Coronary artery (tissue), 2 donors: ENCODE data around the gene MACROD2.

Source experiments
- DNase-seq: peaks from one replicate; pipeline ENCODE4 v3.0.0-alpha.2; 2017; ENCODE audit warnings: low spot score
- H3K27ac ChIP-seq, 2 donors: fragments of 200-600 bp; sonication (generic); one replicate each; pipeline ENCODE4 v1.5.1; 2016 to 2019
- H3K4me3 ChIP-seq: fragments of 200-600 bp; sonication (generic); 2 replicates; pipeline ENCODE4 v1.5.1; 2016; ENCODE audit warnings: mild to moderate bottlenecking, moderate library complexity
- CTCF ChIP-seq: fragments of 200-600 bp; sonication (generic); IDR thresholded peaks from one replicate; pipeline ENCODE4 v1.5.1; 2019; ENCODE audit warnings: antibody characterized with exemption

Gene MACROD2

GRCh38 chr20:15637546-15637945, 1642.2 kb downstream of the MACROD2 start:
- no peak overlapping the region for H3K4me3 ChIP-seq
- DNase-seq: no peak

GRCh38 chr20:15637950-15638754, 1642.8 kb downstream of the MACROD2 start:
- H3K4me3 ChIP-seq: no peak overlapping the region
- no peak for DNase-seq
- H3K27ac ChIP-seq: no peak overlapping the region
- TF ChIP-seq CTCF: no peak

More at GRCh38 chr20:15637546-15637945, 1642.2 kb downstream of the MACROD2 start:
- H3K27ac ChIP-seq: no peak overlapping the region
- no peak for TF ChIP-seq CTCF

GRCh38 chr20:15638816-15639215, 1643.5 kb downstream of the MACROD2 start:
- DNase-seq: no peak
- no peak overlapping the region for H3K4me3 ChIP-seq

GRCh38 chr20:15639839-15640238, 1644.5 kb downstream of the MACROD2 start:
- no peak for DNase-seq
- TF ChIP-seq CTCF: no peak
- H3K27ac ChIP-seq: no peak overlapping the region
- no peak overlapping the region for H3K4me3 ChIP-seq

More at GRCh38 chr20:15638816-15639215, 1643.5 kb downstream of the MACROD2 start:
- TF ChIP-seq CTCF: no peak
- H3K27ac ChIP-seq: no peak overlapping the region

GRCh38 chr20:15642109-15642508, 1646.8 kb downstream of the MACROD2 start:
- no peak for DNase-seq
- H3K4me3 ChIP-seq: no peak overlapping the region
- no peak for TF ChIP-seq CTCF
- H3K27ac ChIP-seq: no peak overlapping the region

GRCh38 chr20:15642676-15643075, 1647.4 kb downstream of the MACROD2 start:
- no peak overlapping the region for H3K4me3 ChIP-seq
- H3K27ac ChIP-seq: no peak overlapping the region
- no peak for DNase-seq
- TF ChIP-seq CTCF: no peak

GRCh38 chr20:15643713-15644112, 1648.4 kb downstream of the MACROD2 start:
- H3K27ac ChIP-seq: no peak overlapping the region
- no peak for DNase-seq
- TF ChIP-seq CTCF: no peak

More at GRCh38 chr20:15643713-15644112, 1648.4 kb downstream of the MACROD2 start:
- no peak overlapping the region for H3K4me3 ChIP-seq
